MCF 10A (cell line): ENCODE data around the gene RRP1B. TPM values are rescaled to one million over a fixed set of nuclear protein-coding genes. Genes with fewer than 3 reads are reported as not detected.
"Not testable (repeated sequence)": the region's sequence is repeated elsewhere in the genome, so short reads cannot be mapped to it uniquely, and the experiment has no call there.

Source experiments
- BruUV-seq: library from RNA; stranded (reverse); fragments of 400-500 nt; replicated peaks from 2 replicates; lab custom pipeline; 2021; lab: Mats Ljungman, UMichigan
- CTCF ChIA-PET: fragments of 300-600 bp; sonication (Branson Sonifier 250); formaldehyde crosslinking; extraction: SDS; loops from one replicate; lab custom pipeline; 2021; ENCODE audit warnings: antibody characterized with exemption, inconsistent platforms; lab: Yijun Ruan, JAX
- POLR2A ChIA-PET: fragments of 300-600, 350-650 bp; sonication (Branson Sonifier 250); formaldehyde crosslinking; extraction: SDS; loops from one replicate; lab custom pipeline; 2020; ENCODE audit warnings: antibody characterized with exemption, inconsistent platforms; lab: Yijun Ruan, JAX
- DNase-seq: peaks from one replicate; pipeline ENCODE4 v3.0.0-alpha.2; 2018; ENCODE audit not compliant: unreplicated experiment
- H3K27ac Mint-ChIP-seq: one replicate; pipeline ENCODE4 v1.8.0; 2022; ENCODE audit warnings: mild to moderate bottlenecking, low read depth, mixed read lengths; ENCODE audit not compliant: unreplicated experiment
- H3K27me3 Mint-ChIP-seq: one replicate; pipeline ENCODE4 v1.8.0; 2022; ENCODE audit warnings: mixed read lengths; ENCODE audit not compliant: insufficient read depth, unreplicated experiment
- H3K36me3 Mint-ChIP-seq: one replicate; pipeline ENCODE4 v1.8.0; 2022; ENCODE audit warnings: mild to moderate bottlenecking, moderate library complexity, mixed read lengths; ENCODE audit not compliant: insufficient read depth, unreplicated experiment
- H3K4me1 Mint-ChIP-seq: one replicate; pipeline ENCODE4 v1.8.0; 2022; ENCODE audit warnings: mixed read lengths; ENCODE audit not compliant: insufficient read depth, unreplicated experiment
- H3K4me3 Mint-ChIP-seq: one replicate; pipeline ENCODE4 v1.8.0; 2022; ENCODE audit warnings: mild to moderate bottlenecking, moderate library complexity, mixed read lengths; ENCODE audit not compliant: unreplicated experiment
- H3K9me3 Mint-ChIP-seq: one replicate; pipeline ENCODE4 v1.8.0; 2022; ENCODE audit warnings: mixed read lengths; ENCODE audit not compliant: unreplicated experiment
- CTCF ChIP-seq: fragments of 200-600 bp; IDR thresholded peaks from one replicate; pipeline ENCODE4 v1.8.0; 2022; ENCODE audit warnings: antibody characterized with exemption, mild to moderate bottlenecking; ENCODE audit not compliant: unreplicated experiment
- intact Hi-C: fragments of 100-400 bp; cut with micrococcal nuclease; formaldehyde crosslinking; loops from 2 replicates; pipeline ENCODE4 v1.14.1; 2022
- total RNA-seq: library from RNA; stranded (reverse); gene quantifications from 2 replicates; pipeline ENCODE4 v1.2.3, GENCODE V29; 2022

The RRP1B gene
- total RNA-seq, 1 experiment from 2014 or later, result 39.8 TPM

GRCh38 chr21:43679951-43680350, 20.6 kb downstream of the RRP1B start:
- BruUV-seq, result no TSS peak
- ChIA-PET CTCF (no interaction called here), POLR2A (interaction anchor here (1.6 kb wide), 1 partner anchor 10 kb away, joined by 4 read pairs; no protein-coding TSS in a partner anchor)
- intact Hi-C loops, result no loop called here
- no peaks in the 10 kb centered on the region for H3K4me1 Mint-ChIP-seq
- no peaks in the 10 kb centered on the region for H3K9me3 Mint-ChIP-seq
- no peak overlapping the region for H3K27ac Mint-ChIP-seq
- H3K4me3 Mint-ChIP-seq, result no peak overlapping the region
- TF ChIP-seq CTCF, result no peak
- DNase-seq, result no peak
- peaks cover 86% of the 10 kb centered on the region for H3K36me3 Mint-ChIP-seq
- no peaks in the 10 kb centered on the region for H3K27me3 Mint-ChIP-seq

GRCh38 chr21:43680421-43680820, 21.1 kb downstream of the RRP1B start:
- POLR2A ChIA-PET, intact Hi-C loops: not testable (repeated sequence)

GRCh38 chr21:43681650-43682049, 22.3 kb downstream of the RRP1B start:
- no peak for TF ChIP-seq CTCF
- CTCF ChIA-PET, result interaction anchor here (0.6 kb wide), 2 partner anchors 21 to 34 kb away, joined by 4 read pairs; no protein-coding TSS in a partner anchor
- no peaks in the 10 kb centered on the region for H3K4me1 Mint-ChIP-seq
- POLR2A ChIA-PET, result interaction anchor here (1.1 to 1.2 kb wide), 2 partner anchors 19 to 32 kb away, joined by 3 read pairs; no protein-coding TSS in a partner anchor
- peaks cover 91% of the 10 kb centered on the region for H3K36me3 Mint-ChIP-seq
- H3K4me3 Mint-ChIP-seq, result no peak overlapping the region
- intact Hi-C loops, result no loop called here
- no peak overlapping the region for H3K27ac Mint-ChIP-seq
- no peak for DNase-seq
- H3K9me3 Mint-ChIP-seq, result no peaks in the 10 kb centered on the region
- no TSS peak for BruUV-seq
- H3K27me3 Mint-ChIP-seq, result no peaks in the 10 kb centered on the region

More at GRCh38 chr21:43680421-43680820, 21.1 kb downstream of the RRP1B start:
- DNase-seq, H3K4me3 Mint-ChIP-seq, CTCF ChIA-PET, H3K27me3 Mint-ChIP-seq, H3K27ac Mint-ChIP-seq, H3K9me3 Mint-ChIP-seq, H3K4me1 Mint-ChIP-seq, BruUV-seq: not testable (repeated sequence)
- peaks cover 88% of the 10 kb centered on the region for H3K36me3 Mint-ChIP-seq

GRCh38 chr21:43684424-43684823, 25.1 kb downstream of the RRP1B start:
- intact Hi-C loops, result no loop called here
- ChIA-PET POLR2A (interaction anchor here (1.2 kb wide), 1 partner anchor 11 kb away, joined by 4 read pairs; no protein-coding TSS in a partner anchor), CTCF (no interaction called here)
- Mint-ChIP-seq H3K27me3 (no peaks in the 10 kb centered on the region), H3K4me1 (no peaks in the 10 kb centered on the region), H3K36me3 (peaks cover 87% of the 10 kb centered on the region), H3K4me3 (no peak overlapping the region), H3K9me3 (no peaks in the 10 kb centered on the region), H3K27ac (peak overlapping the region; percentile 78)
- no peak for DNase-seq
- no TSS peak for BruUV-seq
- TF ChIP-seq CTCF, result no peak
